Ishikawa (cell line): ENCODE results near the gene CD247.

Experiments
- CEBPB ChIP-seq: IDR thresholded peaks from 2 replicates; pipeline ENCODE4 v1.6.1; 2012
- CREB1 ChIP-seq: IDR thresholded peaks from 2 replicates; pipeline ENCODE4 v1.6.1; 2012; ENCODE audit warnings: low read depth
- EGR1 ChIP-seq: IDR thresholded peaks from 2 replicates; pipeline ENCODE4 v1.6.1; 2012
- MAX ChIP-seq: IDR thresholded peaks from 2 replicates; pipeline ENCODE4 v1.6.1; 2012
- NFIC ChIP-seq: IDR thresholded peaks from 2 replicates; pipeline ENCODE4 v1.6.1; 2012
- RAD21 ChIP-seq: IDR thresholded peaks from 2 replicates; pipeline ENCODE4 v1.6.1; 2012; ENCODE audit warnings: low read depth
- REST ChIP-seq: IDR thresholded peaks from 2 replicates; pipeline ENCODE4 v1.6.1; 2012; ENCODE audit warnings: low read depth, mild to moderate bottlenecking
- TAF1 ChIP-seq: IDR thresholded peaks from 2 replicates; pipeline ENCODE4 v1.6.1; 2012; ENCODE audit warnings: low read depth, mild to moderate bottlenecking
- USF1 ChIP-seq: IDR thresholded peaks from 2 replicates; pipeline ENCODE4 v1.6.1; 2012

- TF ChIP-seq USF1 (no peak), NFIC (no peak), EGR1 (no peak), REST (no peak), CEBPB (no peak), TAF1 (no peak), MAX (no peak), CREB1 (no peak), RAD21 (no peak)
These were observed at the start of gene CD247 for GRCh38 chr1:167518331-167518700.
